Mesendoderm (in vitro differentiated cells): ENCODE data around the gene SEMA4C.

ENCODE experiments used
- DNase-seq: peaks from one replicate; pipeline ENCODE4 v3.0.0; 2013
- H2AK5ac ChIP-seq: 2 replicates; pipeline ENCODE4 v1.6.1; 2013; ENCODE audit warnings: low read length, inconsistent platforms
- H2BK120ac ChIP-seq: 2 replicates; pipeline ENCODE4 v1.6.1; 2013; ENCODE audit warnings: low read depth, mild to moderate bottlenecking, low read length, moderate library complexity, mixed read lengths
- H2BK15ac ChIP-seq: replicated peaks from 2 replicates; pipeline ENCODE4 v1.6.1; 2013; ENCODE audit warnings: low read depth, mild to moderate bottlenecking, moderate library complexity
- H2BK5ac ChIP-seq: 2 replicates; pipeline ENCODE4 v1.6.1; 2013; ENCODE audit warnings: low read length, inconsistent platforms
- H3K18ac ChIP-seq: 2 replicates; pipeline ENCODE4 v1.6.1; 2013; ENCODE audit warnings: mild to moderate bottlenecking, low read length, mixed read lengths
- H3K23ac ChIP-seq: one replicate; pipeline ENCODE4 v1.6.1; 2013; ENCODE audit warnings: low read length
- H3K27ac ChIP-seq: 2 replicates; pipeline ENCODE4 v1.5.1; 2013; ENCODE audit warnings: low read depth, mild to moderate bottlenecking, inconsistent platforms, low read length, moderate library complexity
- H3K27me3 ChIP-seq: 2 replicates; pipeline ENCODE4 v1.6.1; 2013; ENCODE audit warnings: low read length, control low read depth, mild to moderate bottlenecking, inconsistent platforms; ENCODE audit not compliant: insufficient read depth, poor library complexity
- H3K36me3 ChIP-seq: 2 replicates; pipeline ENCODE4 v1.6.1; 2013; ENCODE audit warnings: low read length, inconsistent platforms; ENCODE audit not compliant: control insufficient read depth, insufficient read depth
- H3K4ac ChIP-seq: one replicate; pipeline ENCODE4 v1.6.1; 2013; ENCODE audit warnings: low read depth, mild to moderate bottlenecking, low read length, moderate library complexity
- H3K4me1 ChIP-seq: 2 replicates; pipeline ENCODE4 v1.6.1; 2013; ENCODE audit warnings: low read depth, low read length, inconsistent platforms; ENCODE audit not compliant: control insufficient read depth
- H3K4me2 ChIP-seq: 2 replicates; pipeline ENCODE4 v1.6.1; 2013; ENCODE audit warnings: low read length
- H3K4me3 ChIP-seq: 2 replicates; pipeline ENCODE4 v1.5.1; 2013; ENCODE audit warnings: mild to moderate bottlenecking, low read length
- H3K56ac ChIP-seq: one replicate; pipeline ENCODE4 v1.6.1; 2013; ENCODE audit warnings: low read length
- H3K79me1 ChIP-seq: 2 replicates; pipeline ENCODE4 v1.6.1; 2013; ENCODE audit warnings: low read length, inconsistent platforms
- H3K79me2 ChIP-seq: 2 replicates; pipeline ENCODE4 v1.6.1; 2013; ENCODE audit warnings: mild to moderate bottlenecking, low read length; ENCODE audit not compliant: control insufficient read depth, insufficient read depth
- H3K9ac ChIP-seq: 2 replicates; pipeline ENCODE4 v1.6.1; 2013; ENCODE audit warnings: low read length, inconsistent platforms
- H4K5ac ChIP-seq: one replicate; pipeline ENCODE4 v1.6.1; 2013; ENCODE audit warnings: low read length
- H4K8ac ChIP-seq: one replicate; pipeline ENCODE4 v1.6.1; 2013; ENCODE audit warnings: low read depth, mild to moderate bottlenecking, control low read depth, low read length, moderate library complexity
- WGBS: extraction: QIAGEN DNeasy Blood & Tissue Kit; methylation state at CpG from one replicate; pipeline ENCODE4 v1.1.7; 2013; ENCODE audit warnings: low lambda C conversion rate, missing lambda C conversion rate; ENCODE audit not compliant: insufficient coverage; ENCODE audit errors: extremely low coverage; 5-methylcytosine and 5-hydroxymethylcytosine counted together

Gene SEMA4C

DNA sequence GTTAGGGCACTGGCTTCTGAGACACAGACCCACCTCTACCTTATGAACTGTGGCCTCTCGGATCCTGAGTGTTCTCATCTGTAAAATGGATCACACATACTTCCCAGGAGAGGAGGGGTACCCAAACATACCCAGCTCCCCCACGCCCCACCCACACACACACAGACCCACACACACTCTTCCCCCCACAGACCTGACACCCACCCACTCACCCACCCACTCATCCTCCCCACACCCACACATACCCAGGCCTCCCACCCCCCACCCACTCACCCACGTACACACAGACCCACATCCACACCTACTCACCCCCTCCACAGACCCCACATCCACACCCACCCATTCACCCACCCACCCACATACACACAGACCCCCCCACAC is 24.3 kb upstream of the SEMA4C start:
- Histone ChIP-seq H3K36me3 (no peaks in the 10 kb centered on the region), H3K79me1 (no peaks in the 10 kb centered on the region), H2BK15ac (no peak overlapping the region), H2AK5ac (peak overlapping the region; percentile 28), H3K27me3 (no peaks in the 10 kb centered on the region), H3K79me2 (no peaks in the 10 kb centered on the region), H3K4me2 (no peak overlapping the region), H3K23ac (no peak overlapping the region), H3K27ac (no peak overlapping the region), H4K8ac (no peak overlapping the region), H2BK5ac (no peak overlapping the region), H2BK120ac (no peak overlapping the region), H4K5ac (no peak overlapping the region), H3K56ac (no peak overlapping the region), H3K4me1 (peaks cover 12% of the 10 kb centered on the region), H3K9ac (no peak overlapping the region), H3K18ac (no peak overlapping the region), H3K4me3 (no peak overlapping the region), H3K4ac (no peak overlapping the region)
- WGBS: no CpG with 5 or more reads among the region's 3 CpGs
- no peak for DNase-seq

DNA sequence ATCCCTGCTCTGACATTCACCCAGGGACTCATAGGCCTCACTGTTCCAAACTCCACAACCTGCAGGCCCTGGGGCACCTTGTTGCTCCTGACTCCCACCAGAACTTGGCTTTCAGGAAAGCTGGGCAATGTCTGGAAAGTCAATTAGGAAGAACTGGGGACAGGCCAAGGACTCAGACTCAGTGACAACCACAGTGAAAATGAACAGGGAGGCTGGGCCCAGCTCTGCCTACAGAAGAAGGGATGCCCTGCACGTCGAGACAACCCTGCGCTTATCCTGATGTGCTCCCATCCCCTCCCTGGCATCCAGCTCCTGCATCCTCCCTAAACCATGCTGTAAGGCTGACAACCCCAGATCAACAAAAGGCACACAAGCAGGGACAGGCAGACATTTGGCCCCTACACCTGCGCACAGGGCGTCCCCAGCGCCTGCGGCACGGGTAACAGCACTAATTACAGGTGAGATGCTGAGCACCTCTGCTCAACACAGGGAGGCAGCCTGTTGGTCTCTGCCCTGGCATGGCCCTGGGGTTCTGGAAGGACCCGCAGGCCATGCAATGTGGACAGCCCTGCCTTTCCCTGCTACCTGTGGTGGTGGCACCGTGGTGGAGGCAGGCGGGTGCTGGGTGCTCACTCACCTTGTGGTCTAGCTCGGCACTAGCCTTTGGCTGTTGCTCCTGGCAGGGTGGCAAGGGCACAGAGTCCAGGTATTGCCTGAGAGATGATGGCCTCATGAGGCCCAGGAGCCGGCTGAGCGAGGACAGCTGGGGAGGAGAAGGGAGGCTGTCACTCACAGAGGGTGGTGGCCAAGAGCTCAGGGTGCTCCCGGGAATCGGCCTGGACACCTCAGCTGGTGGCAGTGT is 23.6 kb upstream of the SEMA4C start:
- DNase-seq: no peak
- H4K8ac ChIP-seq: no peak overlapping the region
- peaks cover 12% of the 10 kb centered on the region for H3K4me1 ChIP-seq
- H3K79me1 ChIP-seq: no peaks in the 10 kb centered on the region
- H3K4ac ChIP-seq: no peak overlapping the region
- WGBS: no CpG with 5 or more reads among the region's 16 CpGs
- H3K36me3 ChIP-seq: no peaks in the 10 kb centered on the region
- H3K27ac ChIP-seq: no peak overlapping the region
- no peak overlapping the region for H4K5ac ChIP-seq
- H3K23ac ChIP-seq: peak overlapping the region; percentile 53
- H3K56ac ChIP-seq: peak overlapping the region; percentile 51
- H3K27me3 ChIP-seq: no peaks in the 10 kb centered on the region
- no peak overlapping the region for H3K9ac ChIP-seq
- H2AK5ac ChIP-seq: peak overlapping the region; percentile 28
- H2BK5ac ChIP-seq: peak overlapping the region; percentile 22
- H2BK15ac ChIP-seq: no peak overlapping the region
- H3K4me2 ChIP-seq: no peak overlapping the region
- no peaks in the 10 kb centered on the region for H3K79me2 ChIP-seq
- H3K4me3 ChIP-seq: no peak overlapping the region
- H3K18ac ChIP-seq: no peak overlapping the region
- no peak overlapping the region for H2BK120ac ChIP-seq

DNA sequence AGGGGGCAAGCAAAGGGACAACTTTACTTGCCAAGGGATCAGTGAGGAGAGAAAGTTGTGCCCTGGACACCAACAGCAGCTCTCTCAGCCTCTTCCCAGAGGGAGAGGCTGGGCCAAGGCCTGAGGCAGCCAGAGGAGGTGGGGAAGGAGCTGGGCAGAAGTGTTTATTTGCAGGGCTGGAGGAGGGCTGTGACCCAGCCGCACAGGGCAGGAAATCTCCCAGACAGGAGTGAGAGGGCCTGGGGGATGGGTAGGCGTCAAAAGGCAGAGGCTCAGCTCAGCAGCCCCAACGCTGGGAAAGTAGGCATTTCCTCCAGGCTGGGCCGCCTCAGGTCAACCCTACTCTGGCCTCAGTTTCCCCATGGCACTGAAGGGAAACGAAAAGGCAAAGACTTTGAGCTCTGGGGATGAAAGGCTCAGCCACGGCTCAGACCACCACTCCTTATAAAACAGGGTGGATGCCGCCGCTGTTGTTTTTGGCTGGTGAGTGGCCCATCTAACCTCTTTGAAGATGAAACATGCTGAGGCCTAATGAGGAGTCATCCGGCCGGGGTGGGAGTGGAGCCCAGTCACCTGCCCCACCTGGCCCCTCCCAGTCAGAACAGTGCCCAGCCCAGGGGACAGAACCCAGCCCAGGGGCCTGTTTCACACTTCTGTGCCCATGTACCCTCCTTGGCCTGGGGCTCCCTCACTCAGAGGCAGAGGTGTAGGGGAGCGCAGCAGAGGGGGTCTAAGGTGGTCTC is 21.9 kb upstream of the SEMA4C start:
- Histone ChIP-seq H3K4me2 (no peak overlapping the region), H3K4me3 (no peak overlapping the region), H2BK15ac (peak overlapping the region; percentile 5), H4K5ac (no peak overlapping the region), H2BK5ac (peak overlapping the region; percentile 98), H3K79me1 (no peaks in the 10 kb centered on the region), H3K27me3 (no peaks in the 10 kb centered on the region), H3K18ac (peak overlapping the region; percentile 93), H3K4ac (peak overlapping the region; percentile 94), H3K4me1 (peaks cover 12% of the 10 kb centered on the region), H3K9ac (peak overlapping the region; percentile 59), H2BK120ac (peak overlapping the region; percentile 9), H3K36me3 (no peaks in the 10 kb centered on the region), H3K56ac (peak overlapping the region; percentile 91), H3K79me2 (no peaks in the 10 kb centered on the region), H2AK5ac (peak overlapping the region; percentile 87), H3K27ac (peak overlapping the region; percentile 68), H3K23ac (peak overlapping the region; percentile 67), H4K8ac (peak overlapping the region; percentile 17)
- WGBS: no CpG with 5 or more reads among the region's 11 CpGs
- peak; percentile 93 for DNase-seq

DNA sequence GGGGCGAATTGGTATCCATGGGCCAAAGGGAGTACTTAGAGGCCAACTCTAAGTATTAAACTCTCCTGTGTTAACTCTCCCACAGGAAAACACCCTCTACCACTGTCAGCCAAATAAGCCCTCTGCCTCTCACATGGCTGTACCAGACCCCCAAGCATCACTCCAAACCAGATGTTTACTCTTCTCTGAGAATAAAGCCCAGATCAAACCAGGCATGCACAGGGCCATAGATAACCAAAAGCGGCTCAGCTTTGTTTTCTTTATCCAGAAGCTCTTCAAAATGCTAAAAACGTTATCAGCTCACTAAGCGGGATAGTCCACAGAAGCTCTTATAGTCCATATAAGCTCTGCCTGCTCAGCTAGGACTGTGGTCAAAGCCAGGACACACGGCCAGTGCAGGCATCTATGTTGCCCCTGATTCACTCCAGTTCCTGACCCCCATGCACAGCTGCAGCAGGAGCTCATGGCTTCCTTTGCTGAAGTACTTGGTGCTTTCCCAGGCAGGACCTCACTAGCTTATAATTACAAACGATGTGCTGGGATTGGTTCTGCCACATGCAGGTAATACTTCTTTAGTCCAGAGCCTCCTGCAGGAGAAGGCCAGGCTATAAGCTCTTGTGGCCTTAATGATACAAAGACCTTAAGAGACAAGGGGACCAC is 21.0 kb upstream of the SEMA4C start:
- peak; percentile 58 for DNase-seq
- Histone ChIP-seq H3K4me2 (no peak overlapping the region), H3K4me1 (peaks cover 15% of the 10 kb centered on the region), H4K8ac (no peak overlapping the region), H4K5ac (no peak overlapping the region), H3K79me2 (no peaks in the 10 kb centered on the region), H3K27ac (peak overlapping the region; percentile 68), H2BK15ac (no peak overlapping the region), H3K4me3 (no peak overlapping the region), H3K18ac (peak overlapping the region; percentile 8), H3K56ac (peak overlapping the region; percentile 91), H2BK5ac (peak overlapping the region; percentile 98), H3K79me1 (no peaks in the 10 kb centered on the region), H3K23ac (no peak overlapping the region), H2BK120ac (peak overlapping the region; percentile 2), H3K9ac (peak overlapping the region; percentile 59), H3K27me3 (no peaks in the 10 kb centered on the region), H3K4ac (no peak overlapping the region), H2AK5ac (no peak overlapping the region), H3K36me3 (no peaks in the 10 kb centered on the region)
- WGBS: no CpG with 5 or more reads among the region's 6 CpGs

DNA sequence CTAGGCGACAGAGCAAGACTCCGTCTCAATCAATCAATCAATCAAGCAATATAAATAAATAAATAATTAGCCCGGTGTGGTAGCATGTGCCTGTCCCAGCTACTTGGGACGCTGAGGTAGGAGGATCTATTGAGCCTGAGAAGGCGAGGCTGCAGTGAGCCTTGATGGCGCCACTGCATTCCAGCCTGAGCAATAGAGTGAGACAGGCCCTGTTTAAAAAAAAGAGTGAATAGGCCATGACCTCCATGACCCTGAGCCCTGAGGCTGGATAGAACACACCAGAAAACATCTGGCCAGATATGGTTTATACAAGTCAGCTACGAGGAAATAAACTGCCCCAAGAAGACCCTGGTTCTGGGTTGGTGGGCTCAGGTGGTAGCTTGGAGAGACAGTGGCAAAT is 20.4 kb upstream of the SEMA4C start:
- H3K27me3 ChIP-seq: no peaks in the 10 kb centered on the region
- no peak overlapping the region for H3K56ac ChIP-seq
- H2BK15ac ChIP-seq: no peak overlapping the region
- H3K23ac ChIP-seq: no peak overlapping the region
- H3K4me1 ChIP-seq: peaks cover 15% of the 10 kb centered on the region
- no CpG with 5 or more reads among the region's 7 CpGs for WGBS
- no peak overlapping the region for H3K4me3 ChIP-seq
- no peak overlapping the region for H3K9ac ChIP-seq
- no peak overlapping the region for H3K4ac ChIP-seq
- no peaks in the 10 kb centered on the region for H3K36me3 ChIP-seq
- H3K4me2 ChIP-seq: no peak overlapping the region
- H3K79me1 ChIP-seq: no peaks in the 10 kb centered on the region
- H2BK120ac ChIP-seq: no peak overlapping the region
- DNase-seq: no peak
- H3K27ac ChIP-seq: no peak overlapping the region
- no peak overlapping the region for H2AK5ac ChIP-seq
- no peaks in the 10 kb centered on the region for H3K79me2 ChIP-seq
- no peak overlapping the region for H3K18ac ChIP-seq
- no peak overlapping the region for H4K8ac ChIP-seq
- H4K5ac ChIP-seq: no peak overlapping the region
- H2BK5ac ChIP-seq: no peak overlapping the region
